Measurements from ENCODE around the gene STAT6.
"Not testable (repeated sequence)": the region's sequence is repeated elsewhere in the genome, so short reads cannot be mapped to it uniquely, and the experiment has no call there.

STAT6 gene

DNA sequence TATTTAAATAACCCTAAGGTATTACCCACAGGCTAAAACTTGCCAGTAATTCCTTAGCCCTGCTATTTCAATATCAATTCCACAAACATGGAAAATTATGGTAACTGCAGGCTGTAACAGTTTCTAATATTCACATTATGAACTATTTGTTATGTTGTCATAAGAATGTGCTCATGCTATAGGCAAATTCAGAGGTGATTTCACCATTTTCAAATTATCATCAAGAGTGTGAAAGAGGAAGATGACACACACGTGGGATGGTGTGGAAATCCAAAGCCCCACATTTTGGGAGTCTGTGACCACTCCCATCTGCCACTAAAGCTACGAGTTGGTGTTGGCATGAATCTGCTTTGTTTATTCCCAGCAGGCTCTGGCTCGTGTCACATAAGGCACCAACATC is 55.3 kb downstream of the STAT6 start:
- TF ChIP-seq, protein P1, sequence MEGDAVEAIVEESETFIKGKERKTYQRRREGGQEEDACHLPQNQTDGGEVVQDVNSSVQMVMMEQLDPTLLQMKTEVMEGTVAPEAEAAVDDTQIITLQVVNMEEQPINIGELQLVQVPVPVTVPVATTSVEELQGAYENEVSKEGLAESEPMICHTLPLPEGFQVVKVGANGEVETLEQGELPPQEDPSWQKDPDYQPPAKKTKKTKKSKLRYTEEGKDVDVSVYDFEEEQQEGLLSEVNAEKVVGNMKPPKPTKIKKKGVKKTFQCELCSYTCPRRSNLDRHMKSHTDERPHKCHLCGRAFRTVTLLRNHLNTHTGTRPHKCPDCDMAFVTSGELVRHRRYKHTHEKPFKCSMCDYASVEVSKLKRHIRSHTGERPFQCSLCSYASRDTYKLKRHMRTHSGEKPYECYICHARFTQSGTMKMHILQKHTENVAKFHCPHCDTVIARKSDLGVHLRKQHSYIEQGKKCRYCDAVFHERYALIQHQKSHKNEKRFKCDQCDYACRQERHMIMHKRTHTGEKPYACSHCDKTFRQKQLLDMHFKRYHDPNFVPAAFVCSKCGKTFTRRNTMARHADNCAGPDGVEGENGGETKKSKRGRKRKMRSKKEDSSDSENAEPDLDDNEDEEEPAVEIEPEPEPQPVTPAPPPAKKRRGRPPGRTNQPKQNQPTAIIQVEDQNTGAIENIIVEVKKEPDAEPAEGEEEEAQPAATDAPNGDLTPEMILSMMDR (IDR thresholded peaks at IDR 0.05; ENCODE audit: insufficient read depth, low read depth, low read length, missing control alignments) = no peak
- DNase-seq (ENCODE audit: low read depth) = no peak
- H3K4me3 ChIP-seq (ENCODE audit: low read depth, low read length) = no peak overlapping the region

DNA sequence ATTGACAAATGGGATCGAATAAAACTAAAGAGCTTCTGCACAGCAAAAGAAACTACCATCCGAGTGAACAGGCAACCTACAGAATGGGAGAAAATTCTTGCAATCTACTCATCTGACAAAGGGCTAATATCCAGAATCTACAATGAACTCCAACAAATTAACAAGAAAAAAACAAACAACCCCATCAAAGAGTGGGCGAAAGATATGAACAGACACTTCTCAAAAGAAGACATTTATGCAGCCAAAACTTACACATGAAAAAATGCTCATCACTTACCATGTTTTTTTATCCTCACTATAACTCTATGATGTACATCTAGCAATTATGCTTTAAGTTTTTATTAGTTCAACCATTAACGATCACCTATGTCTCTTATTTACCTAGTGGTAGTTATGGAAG is 57.3 kb downstream of the STAT6 start:
- not testable (repeated sequence) for H3K4me3 ChIP-seq (ENCODE audit: low read depth, low read length); DNase-seq (ENCODE audit: low read depth)

DNA sequence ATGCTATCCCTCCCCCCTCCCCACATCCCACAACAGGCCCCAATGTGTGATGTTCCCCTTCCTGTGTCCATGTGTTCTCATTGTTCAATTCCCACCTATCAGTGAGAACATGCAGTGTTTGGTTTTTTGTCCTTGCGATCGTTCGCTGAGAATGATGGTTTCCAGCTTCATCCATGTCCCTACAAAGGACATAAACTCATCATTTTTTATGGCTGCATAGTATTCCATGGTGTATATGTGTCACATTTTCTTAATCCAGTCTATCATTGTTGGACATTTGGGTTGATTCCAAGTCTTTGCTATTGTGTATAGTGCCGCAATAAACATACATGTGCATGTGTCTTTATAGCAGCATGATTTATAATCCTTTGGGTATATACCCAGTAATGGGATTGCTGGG is 58.0 kb downstream of the STAT6 start:
- not testable (repeated sequence) for DNase-seq (ENCODE audit: low read depth); H3K4me3 ChIP-seq (ENCODE audit: low read depth, low read length)

DNA sequence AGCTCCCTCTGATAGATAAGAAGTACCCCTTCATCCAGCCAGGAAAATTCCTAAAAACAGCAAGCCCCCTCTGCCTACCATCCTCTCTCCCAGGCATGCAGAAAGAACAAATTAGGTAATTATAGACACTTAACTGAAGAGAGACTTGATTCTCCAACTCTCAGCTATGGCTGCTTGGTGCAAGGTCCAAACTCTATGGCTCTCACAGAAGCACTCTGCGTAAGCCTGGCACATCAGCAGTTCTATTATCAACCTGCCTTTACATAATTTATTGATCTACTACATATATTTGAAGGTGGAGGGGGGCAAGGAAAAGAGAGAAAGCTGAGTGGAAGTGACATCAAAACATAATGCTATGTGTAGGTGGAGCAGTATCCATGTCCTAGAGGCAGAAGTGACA is 60.2 kb downstream of the STAT6 start:
- TF ChIP-seq, protein P1 (IDR thresholded peaks at IDR 0.05; ENCODE audit: insufficient read depth, low read depth, low read length, missing control alignments) = no peak
- no peak for DNase-seq (ENCODE audit: low read depth)
- H3K4me3 ChIP-seq (ENCODE audit: low read depth, low read length) = no peak overlapping the region

DNA sequence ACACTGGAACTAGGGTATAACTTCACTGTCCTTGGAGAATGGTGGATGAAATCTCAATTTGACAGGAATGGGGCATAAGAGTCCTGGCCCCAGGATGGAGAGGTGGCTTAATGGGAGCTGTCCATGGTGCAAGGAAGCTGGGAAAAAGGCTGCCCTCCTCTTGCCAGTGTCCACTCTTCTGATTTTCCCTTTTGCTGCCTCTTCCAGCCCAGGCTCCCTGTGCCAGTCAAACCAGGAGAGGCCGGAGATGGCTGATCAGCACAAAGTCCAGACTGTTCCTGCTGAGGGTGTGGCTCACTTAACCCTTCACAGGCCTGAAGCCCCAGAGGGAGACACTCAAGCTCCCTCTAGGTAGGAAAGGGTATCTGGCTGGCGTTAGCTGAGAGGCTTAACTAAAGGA is 61.3 kb downstream of the STAT6 start, which contains the start of gene MYO1A:
TSS of gene MYO1A (minus strand) at position 240 of the 400 bp plus-strand sequence. CDS start 1,806 bp downstream, outside the sequence.
- H3K4me3 ChIP-seq (ENCODE audit: low read depth, low read length) = no peak within 1 kb of the TSS
- TF ChIP-seq, protein P1 (IDR thresholded peaks at IDR 0.05; ENCODE audit: insufficient read depth, low read depth, low read length, missing control alignments) = no peak
- DNase-seq (ENCODE audit: low read depth) = no peak

DNA sequence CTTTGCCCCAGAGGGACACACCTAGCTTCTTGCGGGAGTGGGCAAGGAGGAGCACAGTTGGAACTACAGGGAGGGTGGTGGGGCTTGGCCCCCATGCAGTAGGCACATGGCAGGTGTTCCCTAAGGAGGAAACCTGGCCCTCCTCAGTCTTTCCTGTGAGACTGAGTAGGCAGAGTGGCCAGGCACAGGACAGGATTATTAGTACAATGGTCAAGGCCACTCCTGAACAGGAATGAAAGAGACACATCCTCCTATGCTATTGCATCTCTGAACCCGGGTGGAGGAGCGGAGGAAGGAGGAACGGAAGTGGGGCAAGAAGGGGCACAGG is 62.1 kb downstream of the STAT6 start:
- H3K4me3 ChIP-seq (ENCODE audit: low read depth, low read length) = no peak overlapping the region
- TF ChIP-seq, protein P1 (IDR thresholded peaks at IDR 0.05; ENCODE audit: insufficient read depth, low read depth, low read length, missing control alignments) = no peak
- no peak for DNase-seq (ENCODE audit: low read depth)

DNA sequence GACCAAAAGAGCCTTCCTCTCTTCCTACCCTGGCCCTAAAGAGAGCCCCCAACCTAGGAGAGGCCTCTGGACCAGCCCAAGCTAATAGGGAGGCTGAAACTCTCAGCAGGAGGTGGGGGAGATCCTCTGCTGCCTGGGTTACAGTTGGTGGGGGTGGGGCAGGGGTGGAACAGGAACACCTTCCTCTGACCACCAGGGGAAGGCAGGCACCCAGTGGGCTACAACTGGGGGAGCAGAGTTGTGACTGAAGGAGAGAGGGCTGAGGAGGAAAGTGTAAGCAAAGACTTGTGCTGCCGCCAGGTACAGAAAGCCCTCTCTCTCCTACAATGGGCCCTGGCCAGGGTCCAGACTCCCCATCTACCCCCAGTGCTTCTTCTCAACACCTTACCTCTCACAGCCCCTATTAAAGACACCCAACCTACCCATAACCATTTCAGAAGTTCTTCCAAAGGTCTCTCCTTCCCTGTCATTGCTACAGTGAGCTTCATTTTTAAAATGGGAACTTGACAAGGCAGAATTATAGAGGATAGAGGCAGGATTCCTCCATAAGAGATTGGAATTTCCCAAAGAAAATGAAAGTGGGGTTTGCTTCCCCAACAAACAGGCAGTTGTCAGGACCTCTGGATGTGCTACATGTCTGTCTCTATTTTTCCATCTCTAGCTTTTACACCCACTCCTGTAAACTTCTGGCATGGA is 62.6 kb downstream of the STAT6 start:
- H3K4me3 ChIP-seq (ENCODE audit: low read depth, low read length) = no peak overlapping the region
- no peak for DNase-seq (ENCODE audit: low read depth)
- TF ChIP-seq, protein P1 (IDR thresholded peaks at IDR 0.05; ENCODE audit: insufficient read depth, low read depth, low read length, missing control alignments) = no peak

DNA sequence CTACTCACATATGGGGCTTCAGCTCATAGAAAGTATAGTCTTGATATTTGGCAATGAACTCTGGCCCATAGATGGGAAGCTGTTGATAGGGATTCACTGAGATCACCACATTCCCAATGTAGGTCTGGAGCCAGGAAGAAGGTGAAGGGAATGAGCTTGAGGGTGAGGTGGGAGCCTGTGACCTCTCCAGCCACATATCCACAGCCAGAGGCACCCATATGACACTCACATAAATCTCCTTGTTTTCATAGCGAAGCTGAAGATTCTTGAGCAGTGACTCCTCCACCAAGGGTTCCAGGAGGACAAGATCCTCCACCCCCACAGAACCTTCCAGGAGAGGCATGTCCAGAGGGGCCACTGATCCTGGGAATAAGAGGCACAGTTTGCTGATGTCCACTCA is 63.2 kb downstream of the STAT6 start:
- no peak overlapping the region for H3K4me3 ChIP-seq (ENCODE audit: low read depth, low read length)
- TF ChIP-seq, protein P1 (IDR thresholded peaks at IDR 0.05; ENCODE audit: insufficient read depth, low read depth, low read length, missing control alignments) = no peak
- DNase-seq (ENCODE audit: low read depth) = no peak

Measured in GM12865 (cell line).